ENCODE measurements around the gene OMG. TPM values are rescaled to one million over a fixed set of nuclear protein-coding genes. Genes with fewer than 3 reads are reported as not detected.

OMG gene
- total RNA-seq, 2 experiments from 2014 or later, result 0.44 to 0.47 TPM

DNA sequence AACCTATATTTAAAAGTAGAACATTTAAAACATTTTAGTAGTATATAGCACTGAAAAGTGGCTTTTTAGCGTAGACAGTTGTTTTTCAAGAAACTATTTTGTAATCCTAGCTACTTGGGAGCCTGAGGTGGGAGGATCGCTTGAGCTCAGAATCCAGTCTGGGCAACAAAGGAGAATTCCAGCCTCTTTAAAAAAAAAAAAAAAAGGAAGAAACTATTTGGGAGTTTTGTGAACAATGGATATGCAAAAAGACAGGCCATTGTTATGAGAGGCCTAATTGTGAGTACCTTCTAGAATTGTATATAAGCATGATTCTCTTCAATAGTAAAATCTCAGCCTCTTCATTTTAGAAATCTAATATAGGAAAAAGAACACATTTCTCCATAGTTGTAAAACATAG is 17.6 kb downstream of the OMG start:
- Histone ChIP-seq H3K4me3 (ENCODE audit: low read length) (no peak overlapping the region), H3K36me3 (ENCODE audit: insufficient read depth, low read length) (no peaks in the 10 kb centered on the region), H3K9me3 (ENCODE audit: control insufficient read depth in 1 of 2, insufficient read depth in 1 of 2, low read length in 2 of 2) (no peaks in the 10 kb centered on the region), H3K4me1 (ENCODE audit: insufficient read depth, low read length) (no peaks in the 10 kb centered on the region), H3K27me3 (ENCODE audit: control insufficient read depth in 1 of 2, insufficient read depth in 2 of 2, low read length in 2 of 2) (no peaks in the 10 kb centered on the region), H3K27ac (ENCODE audit: low read depth in 1 of 2, low read length in 2 of 2) (no peak overlapping the region)
- H3K27ac Mint-ChIP-seq, result no peak overlapping the region
- H3K36me3 Mint-ChIP-seq (ENCODE audit: low read depth), result peaks cover 5% of the 10 kb centered on the region
- H3K4me1 Mint-ChIP-seq (ENCODE audit: low read depth), result no peaks in the 10 kb centered on the region
- H3K27me3 Mint-ChIP-seq, result no peaks in the 10 kb centered on the region
- TF ChIP-seq, protein P1, sequence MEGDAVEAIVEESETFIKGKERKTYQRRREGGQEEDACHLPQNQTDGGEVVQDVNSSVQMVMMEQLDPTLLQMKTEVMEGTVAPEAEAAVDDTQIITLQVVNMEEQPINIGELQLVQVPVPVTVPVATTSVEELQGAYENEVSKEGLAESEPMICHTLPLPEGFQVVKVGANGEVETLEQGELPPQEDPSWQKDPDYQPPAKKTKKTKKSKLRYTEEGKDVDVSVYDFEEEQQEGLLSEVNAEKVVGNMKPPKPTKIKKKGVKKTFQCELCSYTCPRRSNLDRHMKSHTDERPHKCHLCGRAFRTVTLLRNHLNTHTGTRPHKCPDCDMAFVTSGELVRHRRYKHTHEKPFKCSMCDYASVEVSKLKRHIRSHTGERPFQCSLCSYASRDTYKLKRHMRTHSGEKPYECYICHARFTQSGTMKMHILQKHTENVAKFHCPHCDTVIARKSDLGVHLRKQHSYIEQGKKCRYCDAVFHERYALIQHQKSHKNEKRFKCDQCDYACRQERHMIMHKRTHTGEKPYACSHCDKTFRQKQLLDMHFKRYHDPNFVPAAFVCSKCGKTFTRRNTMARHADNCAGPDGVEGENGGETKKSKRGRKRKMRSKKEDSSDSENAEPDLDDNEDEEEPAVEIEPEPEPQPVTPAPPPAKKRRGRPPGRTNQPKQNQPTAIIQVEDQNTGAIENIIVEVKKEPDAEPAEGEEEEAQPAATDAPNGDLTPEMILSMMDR (IDR thresholded peaks at IDR 0.05), result no peak
- intact Hi-C loops (cut with DNase I, micrococcal nuclease), result no loop called here
- ChIA-PET POLR2A (interaction anchor here (0.6 to 0.7 kb wide), 4 partner anchors 13 to 61 kb away, joined by 3 read pairs; no protein-coding TSS in a partner anchor), CTCF (interaction anchor here (0.6 kb wide), 1 partner anchor 260 kb away, joined by 3 read pairs; no protein-coding TSS in a partner anchor)
- H3K4me3 Mint-ChIP-seq, result no peak overlapping the region
- no peaks in the 10 kb centered on the region for H3K9me3 Mint-ChIP-seq
- DNase-seq (no peak), ATAC-seq (ENCODE audit: poor library complexity) (no peak)

DNA sequence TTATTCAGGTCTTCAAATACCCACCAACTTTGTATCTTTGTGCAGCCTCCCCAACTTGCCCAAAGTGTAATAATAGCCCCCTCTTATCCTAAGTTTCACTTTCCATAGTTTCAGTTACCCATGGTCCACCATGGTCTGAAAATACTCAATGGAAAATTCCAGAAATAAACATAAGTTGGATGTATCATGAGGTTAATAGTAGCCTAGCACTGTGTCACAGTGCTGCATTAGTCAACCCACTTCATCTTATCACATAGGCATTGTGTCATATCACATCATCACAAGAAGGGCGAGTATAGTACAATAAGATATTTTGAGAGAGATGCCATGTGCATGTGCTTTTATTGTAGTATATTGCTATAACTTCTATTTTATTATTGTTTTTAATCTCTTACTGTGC is 21.9 kb downstream of the OMG start:
- Histone ChIP-seq H3K9me3 (ENCODE audit: control insufficient read depth in 1 of 2, insufficient read depth in 1 of 2, low read length in 2 of 2) (no peaks in the 10 kb centered on the region), H3K4me3 (ENCODE audit: low read length) (no peak overlapping the region), H3K27ac (ENCODE audit: low read depth in 1 of 2, low read length in 2 of 2) (no peak overlapping the region), H3K36me3 (ENCODE audit: insufficient read depth, low read length) (no peaks in the 10 kb centered on the region), H3K27me3 (ENCODE audit: control insufficient read depth in 1 of 2, insufficient read depth in 2 of 2, low read length in 2 of 2) (no peaks in the 10 kb centered on the region), H3K4me1 (ENCODE audit: insufficient read depth, low read length) (no peaks in the 10 kb centered on the region)
- Mint-ChIP-seq H3K4me1 (ENCODE audit: low read depth) (no peaks in the 10 kb centered on the region), H3K36me3 (ENCODE audit: low read depth) (no peaks in the 10 kb centered on the region), H3K4me3 (no peak overlapping the region), H3K27me3 (no peaks in the 10 kb centered on the region), H3K9me3 (no peaks in the 10 kb centered on the region), H3K27ac (no peak overlapping the region)
- POLR2A ChIA-PET, result no interaction called here
- CTCF ChIA-PET, result no interaction called here
- ATAC-seq (ENCODE audit: poor library complexity), result no peak
- TF ChIP-seq, protein P1 (IDR thresholded peaks at IDR 0.05), result no peak
- no peak for DNase-seq
- intact Hi-C loops (cut with DNase I, micrococcal nuclease), result no loop called here

DNA sequence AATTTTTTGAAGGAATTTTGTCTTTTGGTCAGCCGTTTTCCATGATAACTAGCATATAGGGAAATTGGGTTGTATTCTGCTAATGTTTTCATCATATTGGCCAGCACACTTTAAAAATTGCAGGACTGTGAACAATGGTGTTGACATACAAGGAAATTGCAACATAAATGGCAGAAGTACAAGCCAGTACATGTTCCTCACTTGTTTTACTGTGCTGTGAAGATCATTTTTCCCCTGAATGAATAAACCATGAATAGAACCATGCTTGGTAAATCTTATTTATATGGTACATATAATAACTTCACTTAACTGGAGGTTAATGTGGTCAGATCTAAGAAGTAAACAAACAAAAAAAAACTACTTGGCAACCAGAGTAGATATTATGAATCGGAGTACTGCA is 22.8 kb downstream of the OMG start:
- H3K36me3 ChIP-seq (ENCODE audit: insufficient read depth, low read length), result no peaks in the 10 kb centered on the region
- intact Hi-C loops (cut with DNase I, micrococcal nuclease), result no loop called here
- H3K9me3 Mint-ChIP-seq, result no peaks in the 10 kb centered on the region
- H3K4me1 ChIP-seq (ENCODE audit: insufficient read depth, low read length), result no peaks in the 10 kb centered on the region
- H3K27ac Mint-ChIP-seq, result no peak overlapping the region
- H3K4me1 Mint-ChIP-seq (ENCODE audit: low read depth), result no peaks in the 10 kb centered on the region
- ATAC-seq (ENCODE audit: poor library complexity) (no peak), DNase-seq (peak in 1 of 14 experiments; percentile 13)
- TF ChIP-seq, protein P1 (IDR thresholded peaks at IDR 0.05), result no peak
- H3K4me3 Mint-ChIP-seq, result no peak overlapping the region
- H3K36me3 Mint-ChIP-seq (ENCODE audit: low read depth), result peaks cover 5% of the 10 kb centered on the region
- H3K4me3 ChIP-seq (ENCODE audit: low read length), result no peak overlapping the region
- CTCF ChIA-PET, result no interaction called here
- POLR2A ChIA-PET, result no interaction called here
- no peaks in the 10 kb centered on the region for H3K27me3 Mint-ChIP-seq
- H3K27me3 ChIP-seq (ENCODE audit: control insufficient read depth in 1 of 2, insufficient read depth in 2 of 2, low read length in 2 of 2), result no peaks in the 10 kb centered on the region
- H3K9me3 ChIP-seq (ENCODE audit: control insufficient read depth in 1 of 2, insufficient read depth in 1 of 2, low read length in 2 of 2), result no peaks in the 10 kb centered on the region
- no peak overlapping the region for H3K27ac ChIP-seq (ENCODE audit: low read depth in 1 of 2, low read length in 2 of 2)
